Right lung (tissue), 10 donors: ENCODE measurements around the gene MAGEC1. TPM values are rescaled to one million over a fixed set of nuclear protein-coding genes. Genes with fewer than 3 reads are reported as not detected.
"Not testable (repeated sequence)": the region's sequence is repeated elsewhere in the genome, so short reads cannot be mapped to it uniquely, and the experiment has no call there.

Experiments used
- DNase-seq, 2 donors: peaks; one replicate each; pipeline ENCODE4 v3.0.0-alpha.2; 2013
- long read RNA-seq, 8 donors: transcript quantifications; one replicate each; lab custom pipeline, GENCODE V29; 2026
- polyA plus RNA-seq, 5 donors: library from polyadenylated mRNA; unstranded; fragments of 120-200 nt; gene quantifications; one replicate each; pipeline versions ENCODE4 v1.2.1 to v1.2.3, GENCODE V29; 2013; ENCODE audit warnings: inconsistent platforms in 1 of 5, low replicate concordance in 1 of 5; ENCODE audit not compliant: insufficient read length in 5 of 5, insufficient read depth in 1 of 5

MAGEC1 gene, protein sequence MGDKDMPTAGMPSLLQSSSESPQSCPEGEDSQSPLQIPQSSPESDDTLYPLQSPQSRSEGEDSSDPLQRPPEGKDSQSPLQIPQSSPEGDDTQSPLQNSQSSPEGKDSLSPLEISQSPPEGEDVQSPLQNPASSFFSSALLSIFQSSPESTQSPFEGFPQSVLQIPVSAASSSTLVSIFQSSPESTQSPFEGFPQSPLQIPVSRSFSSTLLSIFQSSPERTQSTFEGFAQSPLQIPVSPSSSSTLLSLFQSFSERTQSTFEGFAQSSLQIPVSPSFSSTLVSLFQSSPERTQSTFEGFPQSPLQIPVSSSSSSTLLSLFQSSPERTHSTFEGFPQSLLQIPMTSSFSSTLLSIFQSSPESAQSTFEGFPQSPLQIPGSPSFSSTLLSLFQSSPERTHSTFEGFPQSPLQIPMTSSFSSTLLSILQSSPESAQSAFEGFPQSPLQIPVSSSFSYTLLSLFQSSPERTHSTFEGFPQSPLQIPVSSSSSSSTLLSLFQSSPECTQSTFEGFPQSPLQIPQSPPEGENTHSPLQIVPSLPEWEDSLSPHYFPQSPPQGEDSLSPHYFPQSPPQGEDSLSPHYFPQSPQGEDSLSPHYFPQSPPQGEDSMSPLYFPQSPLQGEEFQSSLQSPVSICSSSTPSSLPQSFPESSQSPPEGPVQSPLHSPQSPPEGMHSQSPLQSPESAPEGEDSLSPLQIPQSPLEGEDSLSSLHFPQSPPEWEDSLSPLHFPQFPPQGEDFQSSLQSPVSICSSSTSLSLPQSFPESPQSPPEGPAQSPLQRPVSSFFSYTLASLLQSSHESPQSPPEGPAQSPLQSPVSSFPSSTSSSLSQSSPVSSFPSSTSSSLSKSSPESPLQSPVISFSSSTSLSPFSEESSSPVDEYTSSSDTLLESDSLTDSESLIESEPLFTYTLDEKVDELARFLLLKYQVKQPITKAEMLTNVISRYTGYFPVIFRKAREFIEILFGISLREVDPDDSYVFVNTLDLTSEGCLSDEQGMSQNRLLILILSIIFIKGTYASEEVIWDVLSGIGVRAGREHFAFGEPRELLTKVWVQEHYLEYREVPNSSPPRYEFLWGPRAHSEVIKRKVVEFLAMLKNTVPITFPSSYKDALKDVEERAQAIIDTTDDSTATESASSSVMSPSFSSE
- not detected for polyA plus RNA-seq
- long read RNA-seq, donor 1, result 0 reads
- long read RNA-seq, donor 2, result 0 reads
- long read RNA-seq, donor 3, result 0 reads
- long read RNA-seq, donor 4, result 0 reads
- long read RNA-seq, donor 5, result 0 reads
- long read RNA-seq, donor 6, result 0 reads
- long read RNA-seq, donor 7, result 0 reads
- long read RNA-seq, donor 8, result 0 reads

DNA sequence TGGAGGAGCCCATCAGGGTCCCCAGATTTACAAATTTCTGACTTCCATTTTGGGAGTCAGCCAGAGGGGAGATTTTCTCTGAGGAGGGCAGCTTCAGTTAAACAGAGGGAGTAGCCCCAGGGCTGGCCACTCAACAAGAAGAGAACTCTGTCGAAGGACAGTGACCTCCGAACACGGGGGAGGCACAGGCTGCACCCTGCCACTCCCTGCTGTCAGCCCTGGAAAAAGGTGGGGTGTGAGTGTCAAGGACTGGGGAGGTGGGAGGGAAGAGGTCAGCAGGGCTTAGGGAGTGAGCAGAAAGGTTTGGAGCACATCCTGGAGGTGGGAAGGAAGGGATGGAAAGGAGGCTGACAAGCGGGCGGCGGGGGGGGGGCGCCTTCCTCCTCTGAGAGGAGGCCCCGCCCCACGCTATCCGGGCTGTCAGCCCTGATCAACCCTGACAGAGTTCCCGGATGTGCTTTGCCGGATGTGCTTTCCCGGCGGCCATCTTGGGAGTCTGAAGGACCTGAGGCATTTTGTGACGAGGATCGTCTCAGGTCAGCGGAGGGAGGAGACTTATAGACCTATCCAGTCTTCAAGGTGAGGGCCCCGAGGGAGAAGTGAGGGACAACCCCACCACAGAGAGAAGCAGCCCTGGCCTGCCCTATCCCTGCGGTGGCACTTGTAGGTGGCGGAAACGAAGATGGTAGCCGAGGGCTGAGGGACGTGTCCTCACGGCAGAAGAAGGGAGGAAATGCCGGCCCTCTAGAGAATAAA, at the start of gene MAGEC1:
TSS of gene MAGEC1 (plus strand) at position 495 of the 756 bp plus-strand sequence. CDS start 1,179 bp downstream, outside the sequence.
- DNase-seq, result no peak

DNA sequence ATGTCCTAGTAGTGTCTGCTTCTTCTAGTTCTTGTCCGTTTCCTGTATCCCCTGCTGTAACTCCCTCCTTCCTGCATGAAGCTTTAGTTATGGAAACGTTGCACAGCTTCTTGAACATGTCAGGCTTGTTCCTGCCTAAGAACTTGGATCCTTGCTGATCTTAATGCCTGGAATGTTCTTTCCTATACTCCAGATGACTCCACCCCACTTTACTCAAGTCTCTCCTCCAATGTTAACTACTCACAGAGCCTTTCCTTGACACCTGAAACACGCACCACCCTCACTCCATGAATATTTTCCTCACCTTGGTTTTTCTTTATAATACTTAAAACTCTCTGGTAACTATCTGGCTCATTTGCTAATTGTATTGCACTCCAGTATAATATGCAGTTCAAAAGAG, 46.2 kb upstream of the MAGEC1 start:
- DNase-seq, result no peak

DNA sequence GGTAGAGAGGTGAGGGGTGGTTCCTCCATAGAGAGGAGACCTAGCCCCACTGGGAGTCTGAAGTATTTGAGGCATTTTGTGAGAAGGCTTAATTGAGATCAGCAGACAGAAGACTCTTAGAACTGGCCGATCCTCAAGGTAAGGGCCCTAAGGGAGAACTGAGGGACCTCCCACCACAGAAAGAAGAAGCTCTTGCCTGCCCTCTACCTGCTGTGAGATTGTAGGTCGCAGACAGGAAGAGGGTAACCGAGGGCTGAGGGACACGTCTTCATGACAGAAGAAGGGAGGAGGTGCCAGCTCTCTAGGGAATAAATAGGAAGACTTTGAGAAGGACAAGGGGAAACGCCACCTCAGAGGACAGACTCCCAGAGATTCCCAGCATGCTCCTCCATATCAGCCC, 24.1 kb upstream of the MAGEC1 start:
- no peak for DNase-seq

GRCh38 chrX:141888811-141889210, 14.9 kb upstream of the MAGEC1 start:
- not testable (repeated sequence) for DNase-seq

GRCh38 chrX:141894733-141895132, 9.0 kb upstream of the MAGEC1 start:
- DNase-seq, result no peak

DNA sequence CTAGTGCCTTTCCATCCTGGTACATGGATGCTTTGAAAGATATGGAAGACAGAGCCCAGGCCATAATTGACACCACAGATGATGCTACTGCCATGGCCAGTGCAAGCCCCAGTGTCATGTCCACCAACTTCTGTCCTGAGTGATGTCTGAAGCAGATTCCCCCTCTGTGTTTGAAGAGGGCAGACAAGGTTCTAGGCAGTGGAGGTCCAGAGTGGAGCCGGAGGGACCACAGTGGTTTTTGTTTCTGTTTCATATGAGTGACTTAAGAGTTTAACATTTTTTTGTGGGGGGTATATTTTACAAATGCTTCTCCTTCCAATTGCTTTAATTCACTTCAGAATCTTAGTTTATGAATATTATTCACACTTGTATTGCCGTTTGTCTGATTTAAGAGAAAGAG, 6.0 kb upstream of the MAGEC1 start:
- DNase-seq, result no peak

DNA sequence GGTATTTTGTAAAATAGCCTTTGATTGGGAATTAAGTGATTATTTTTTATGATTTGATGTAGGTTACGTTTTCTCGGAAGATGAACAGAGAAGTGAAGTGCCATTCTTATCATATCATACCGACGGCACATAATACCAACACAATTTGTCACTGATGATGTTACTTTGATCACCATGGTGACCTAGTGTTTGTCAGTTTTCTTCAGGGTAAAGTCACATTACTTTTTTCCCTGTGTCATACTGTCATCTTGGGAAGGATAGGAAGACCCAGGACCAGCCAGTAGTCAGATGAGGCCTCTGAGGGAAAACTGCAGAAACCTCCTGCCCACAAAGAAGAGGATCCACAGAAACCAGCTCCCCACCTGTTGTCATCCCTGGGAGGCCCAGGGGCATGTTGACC, 1.3 kb upstream of the MAGEC1 start:
- no peak for DNase-seq

DNA sequence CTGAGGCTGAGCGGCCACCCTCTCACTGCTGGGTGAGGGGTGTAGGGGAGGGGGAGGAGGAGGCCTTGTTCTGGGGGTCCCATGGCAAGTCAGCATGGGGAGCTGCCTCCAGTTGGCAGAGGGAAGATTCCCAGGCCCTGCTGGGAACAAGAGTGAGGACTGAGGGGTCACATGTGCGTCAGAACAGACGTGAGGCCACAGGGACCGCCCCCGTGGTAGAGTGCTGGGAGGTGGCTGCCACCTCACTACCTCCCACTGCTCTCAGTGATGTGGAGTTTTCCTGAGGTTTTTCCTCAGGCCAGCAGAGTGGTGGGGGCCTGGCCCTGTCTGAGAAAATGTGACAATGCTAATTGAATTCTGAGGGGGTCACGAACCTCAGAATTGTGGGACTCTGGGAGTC, 568 bp downstream of the MAGEC1 start:
- DNase-seq, result no peak

DNA sequence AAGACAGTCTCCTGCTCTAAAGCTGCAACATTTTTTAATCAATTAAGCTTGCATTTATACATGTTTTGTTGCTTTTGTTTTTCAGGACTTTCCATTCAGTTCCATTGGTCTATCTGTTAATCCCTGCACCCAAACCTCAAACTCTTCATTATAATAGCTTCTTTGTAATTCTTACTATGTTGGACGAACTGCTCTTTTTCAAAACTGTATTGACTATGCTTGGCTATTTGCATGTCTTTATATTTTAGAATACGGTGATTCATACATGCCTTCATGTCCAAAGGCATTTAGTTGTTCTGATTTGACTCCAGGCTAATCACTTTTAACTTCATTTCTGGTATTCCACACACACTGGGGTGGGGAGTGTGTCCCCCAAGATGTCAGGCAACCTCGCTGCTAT, 14.1 kb downstream of the MAGEC1 start:
- DNase-seq, result no peak

GRCh38 chrX:141924293-141924692, 20.6 kb downstream of the MAGEC1 start:
- DNase-seq, result no peak

DNA sequence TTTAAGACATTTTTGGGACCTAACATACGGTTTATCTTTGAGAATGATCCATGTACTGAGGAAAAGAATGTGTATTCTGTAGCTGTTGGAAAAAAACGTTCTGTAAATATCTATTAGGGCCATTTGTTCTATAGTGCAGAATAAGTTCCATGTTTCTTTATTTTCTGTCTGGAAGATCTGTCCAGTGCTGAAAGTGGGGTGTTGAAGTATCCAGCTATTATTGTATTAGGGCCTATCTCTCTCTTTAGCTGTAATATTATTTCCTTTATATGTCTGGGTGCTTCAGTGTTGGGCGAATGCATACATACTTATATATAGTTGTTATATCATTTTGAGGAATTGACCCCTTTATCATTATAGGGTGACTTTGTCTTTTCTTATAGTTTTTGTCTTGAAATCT, 24.7 kb downstream of the MAGEC1 start:
- DNase-seq, result no peak

DNA sequence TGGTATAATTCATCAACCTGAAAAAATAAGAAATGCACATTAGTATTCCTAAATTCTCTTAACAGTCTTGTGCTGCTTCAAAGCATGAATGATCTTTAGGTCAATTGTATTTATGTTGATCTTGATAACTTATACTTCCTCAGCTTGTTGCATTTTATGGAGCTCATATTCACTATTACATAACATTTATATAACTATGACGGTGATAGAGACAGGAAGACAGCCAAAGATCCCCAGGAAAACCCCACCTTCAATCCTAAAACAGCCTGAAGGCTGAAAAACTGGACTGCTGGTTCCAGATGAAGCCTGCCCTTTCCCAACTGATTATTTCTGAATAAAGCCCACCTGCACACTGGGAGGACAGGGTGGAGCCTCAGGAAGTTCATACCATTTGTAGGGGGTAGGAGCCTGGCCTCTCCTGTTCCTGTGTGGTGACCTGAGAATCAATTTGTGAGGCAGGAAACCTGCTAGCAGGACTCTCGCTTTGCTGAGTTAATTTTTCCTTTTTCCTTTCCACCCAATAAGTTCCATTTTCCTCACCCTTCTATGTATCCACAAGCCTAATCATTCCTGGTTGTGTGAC, 30.5 kb downstream of the MAGEC1 start:
- DNase-seq, result no peak

DNA sequence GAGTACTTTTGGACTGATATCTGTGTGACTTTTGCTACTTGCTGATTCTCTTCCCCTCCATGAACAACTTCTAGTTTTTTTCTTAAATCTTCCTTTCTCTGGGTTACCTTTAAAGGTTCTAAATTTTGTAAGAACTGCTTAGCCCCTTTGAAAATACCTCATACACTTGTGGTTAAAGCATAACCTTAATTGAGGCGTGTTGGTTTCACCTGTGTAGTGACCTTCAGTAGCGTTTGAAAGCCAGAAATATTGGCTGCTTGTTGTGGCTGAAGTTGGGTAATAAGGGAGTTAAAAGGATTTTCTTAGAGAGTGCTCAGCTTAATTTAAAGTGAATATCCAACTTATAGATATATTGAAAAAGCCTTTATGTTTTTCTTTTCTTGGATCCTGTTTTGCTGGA, 32.0 kb downstream of the MAGEC1 start:
- DNase-seq, result no peak

- no peak for DNase-seq
Observed at GRCh38 chrX:141936080-141936479, 32.4 kb downstream of the MAGEC1 start.

DNA sequence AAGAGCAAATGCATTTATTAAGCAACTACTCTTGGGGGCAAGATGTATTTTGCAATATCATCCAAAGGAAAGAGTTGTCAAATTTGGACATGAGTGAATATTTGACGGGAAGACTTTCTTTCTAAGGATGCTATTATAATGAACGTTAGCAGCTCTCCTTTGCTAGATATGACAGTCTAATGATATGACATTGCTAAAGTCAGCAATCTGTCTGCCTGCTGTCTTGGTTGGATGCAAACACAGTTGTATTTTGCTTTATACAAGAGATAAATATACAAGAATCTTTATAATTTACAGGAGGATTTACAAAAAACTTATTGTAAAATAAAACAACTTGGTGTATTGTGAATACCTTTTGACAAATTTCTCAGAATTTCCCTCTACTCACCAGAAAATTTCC, 37.5 kb downstream of the MAGEC1 start:
- DNase-seq, result no peak

- no peak for DNase-seq
Observed at GRCh38 chrX:141945426-141945825, 41.7 kb downstream of the MAGEC1 start.

GRCh38 chrX:141947350-141947749, 43.7 kb downstream of the MAGEC1 start:
- no peak for DNase-seq

DNA sequence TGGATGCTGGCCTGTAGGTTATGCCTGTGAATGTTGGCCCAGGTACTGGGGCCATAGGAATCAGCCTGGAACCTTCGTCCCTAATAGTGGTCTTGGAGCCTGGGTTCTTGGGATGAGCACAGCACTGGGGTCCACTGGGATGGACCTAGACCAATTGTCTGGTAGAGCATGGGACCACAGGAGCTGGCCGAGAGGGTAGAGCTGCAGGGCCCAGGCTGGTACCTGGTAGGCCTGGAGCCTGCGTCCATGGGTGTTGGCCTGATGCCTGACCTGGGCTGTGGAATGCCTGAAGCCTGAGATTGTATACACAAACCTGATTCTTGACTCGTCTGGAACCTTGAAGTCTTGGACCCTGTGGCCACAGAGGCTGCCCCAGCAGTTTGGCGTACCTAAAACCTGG, 48.9 kb downstream of the MAGEC1 start:
- no peak for DNase-seq

DNA sequence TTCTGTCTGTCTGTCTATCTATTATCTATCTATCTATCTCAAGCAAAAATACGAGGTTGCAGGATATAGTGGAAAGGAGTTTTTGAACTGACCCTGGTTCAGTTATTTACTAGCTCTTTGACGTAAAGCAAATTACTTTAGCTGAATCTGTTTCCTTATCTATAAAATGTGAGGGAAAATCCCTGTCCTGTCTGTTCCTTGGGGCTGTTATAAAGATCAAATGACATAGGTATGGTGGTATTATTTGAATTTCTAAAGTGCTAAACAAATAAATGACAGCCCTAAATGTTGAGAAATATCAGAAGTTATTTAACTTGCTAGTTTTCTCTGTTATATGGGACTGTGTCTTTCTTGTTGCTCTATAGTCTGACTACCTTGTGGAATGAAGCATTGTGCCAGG, 55.0 kb downstream of the MAGEC1 start:
- no peak for DNase-seq
